GM19397 (cell line): ENCODE results near the gene OR51B4.
"Not testable (repeated sequence)": the region's sequence is repeated elsewhere in the genome, so short reads cannot be mapped to it uniquely, and the experiment has no call there.

Source experiments
- ATAC-seq: cut with Tn5 transposase; IDR thresholded peaks from one replicate; pipeline ENCODE4 v1.9.1; 2021; ENCODE audit warnings: mild to moderate bottlenecking, moderate library complexity; ENCODE audit not compliant: unreplicated experiment

Gene OR51B4

DNA sequence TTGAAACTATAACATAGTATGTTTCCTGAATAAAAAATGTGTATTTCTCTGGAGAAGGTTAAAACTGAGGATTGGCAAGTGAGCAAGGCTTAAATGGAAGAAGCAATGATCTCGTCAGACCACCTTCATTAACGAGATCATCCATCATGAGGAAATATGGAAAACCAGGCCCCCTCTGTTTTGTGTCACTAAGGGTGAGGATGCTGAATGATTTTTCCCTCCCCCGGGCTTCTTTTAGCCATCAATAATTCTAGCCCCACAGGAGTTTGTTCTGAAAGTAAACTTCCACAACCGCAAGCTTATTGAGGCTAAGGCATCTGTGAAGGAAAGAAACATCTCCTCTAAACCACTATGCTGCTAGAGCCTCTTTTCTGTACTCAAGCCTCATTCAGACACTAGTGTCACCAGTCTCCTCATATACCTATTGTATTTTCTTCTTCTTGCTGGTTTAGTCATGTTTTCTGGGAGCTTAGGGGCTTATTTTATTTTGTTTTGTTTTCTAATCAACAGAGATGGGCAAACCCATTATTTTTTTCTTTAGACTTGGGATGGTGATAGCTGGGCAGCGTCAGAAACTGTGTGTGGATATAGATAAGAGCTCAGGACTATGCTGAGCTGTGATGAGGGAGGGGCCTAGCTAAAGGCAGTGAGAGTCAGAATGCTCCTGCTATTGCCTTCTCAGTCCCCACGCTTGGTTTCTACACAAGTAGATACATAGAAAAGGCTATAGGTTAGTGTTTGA lies 26.2 kb downstream of the OR51B4 start:
- no peak for ATAC-seq

DNA sequence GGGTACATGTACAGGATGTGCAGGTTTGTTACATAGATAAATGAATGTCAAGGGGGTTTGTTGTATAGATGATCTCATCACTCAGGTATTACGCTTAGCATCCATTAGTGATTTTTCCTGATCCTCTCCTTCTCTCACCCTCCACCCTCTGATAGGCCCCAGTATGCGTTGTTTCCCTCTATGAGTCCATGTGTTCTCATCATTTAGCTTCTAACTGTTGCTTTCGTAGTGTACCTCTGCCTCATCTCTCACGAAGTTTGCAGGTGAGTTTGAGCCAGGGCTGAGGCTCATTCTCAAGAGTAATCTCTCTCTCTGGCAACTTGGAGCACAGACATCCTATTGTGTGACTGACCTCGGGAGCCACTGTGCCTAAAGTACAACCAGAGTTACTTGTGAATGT lies 27.4 kb downstream of the OR51B4 start:
- ATAC-seq = no peak

DNA sequence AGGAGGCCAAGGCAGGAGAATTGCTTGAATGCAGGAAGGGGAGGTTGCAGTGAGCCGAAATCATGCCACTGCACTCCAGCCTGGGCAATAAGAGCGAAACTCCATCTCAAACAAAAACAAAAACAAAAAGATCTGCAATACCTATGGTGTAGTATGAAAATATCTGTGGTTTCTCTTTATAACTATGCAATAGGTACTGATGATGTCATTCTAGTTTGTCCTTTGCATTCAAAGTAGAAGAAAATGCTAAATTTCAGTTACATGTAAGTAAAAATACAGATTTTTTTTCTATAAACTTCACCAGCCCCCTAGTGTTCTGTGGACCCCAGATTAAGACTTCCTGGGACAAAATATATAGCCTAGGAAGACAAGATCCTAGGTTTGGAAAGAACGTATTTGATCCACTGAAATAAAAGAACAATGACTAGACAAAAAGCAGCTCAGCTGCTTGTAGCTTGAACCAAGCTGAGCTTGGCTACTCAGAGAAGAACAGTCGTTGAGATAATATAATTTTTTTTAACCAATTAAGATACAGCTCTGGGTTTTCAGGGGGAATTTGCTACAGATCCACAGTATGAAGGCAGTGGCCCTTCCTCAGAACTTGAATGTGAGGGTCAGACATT lies 29.2 kb downstream of the OR51B4 start:
- ATAC-seq = no peak

DNA sequence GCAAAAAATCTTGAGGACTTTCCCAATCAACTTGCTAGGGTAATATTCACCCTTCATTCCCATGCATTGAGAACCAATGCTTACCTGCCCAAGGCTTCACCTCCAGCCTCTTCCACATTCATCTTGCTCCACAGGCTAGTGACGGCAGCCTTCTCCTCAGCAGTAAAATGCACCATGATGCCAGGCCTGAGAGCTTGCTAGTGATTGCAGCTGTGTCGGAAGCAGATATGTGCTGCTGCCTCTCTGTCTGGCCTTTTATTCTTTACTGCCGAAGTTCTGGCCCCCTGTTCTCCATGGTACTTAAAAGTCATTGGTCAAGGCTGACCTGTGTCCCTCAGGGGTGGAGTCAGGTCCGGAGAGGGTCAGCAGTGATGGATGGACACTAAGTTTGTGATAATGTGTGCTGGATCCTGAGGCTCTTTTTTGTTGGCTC lies 32.0 kb downstream of the OR51B4 start, which contains the start of gene HBE1:
HBE1 (minus strand) TSS at position 231 of the 433 bp plus-strand sequence; CDS start at position 176, 55 bp downstream.
- ATAC-seq = no peak

DNA sequence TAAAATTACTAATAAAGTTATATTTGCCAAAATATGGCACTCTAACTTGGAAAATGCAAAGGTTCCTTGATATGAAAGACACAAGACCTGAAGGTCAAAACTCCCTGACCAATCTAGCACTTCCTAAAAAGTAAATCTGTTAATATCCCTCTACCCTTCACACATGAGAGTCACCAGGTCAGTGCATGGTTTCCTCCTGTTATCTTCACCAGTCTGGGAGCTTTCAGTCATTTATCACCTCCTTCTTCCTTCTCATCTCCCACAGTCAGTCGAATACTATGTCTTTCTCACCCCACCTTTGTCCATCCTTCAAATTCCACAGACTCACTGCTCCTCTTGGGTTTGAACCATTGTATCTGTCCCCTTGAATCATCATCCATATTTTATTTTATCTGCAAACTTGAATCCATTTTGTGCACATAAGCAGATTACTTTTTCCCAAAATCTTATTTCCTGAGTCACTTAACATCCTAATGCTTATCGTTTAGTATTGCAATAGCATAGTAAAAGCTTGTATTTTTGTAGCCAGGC lies 34.6 kb downstream of the OR51B4 start:
- ATAC-seq = no peak

DNA sequence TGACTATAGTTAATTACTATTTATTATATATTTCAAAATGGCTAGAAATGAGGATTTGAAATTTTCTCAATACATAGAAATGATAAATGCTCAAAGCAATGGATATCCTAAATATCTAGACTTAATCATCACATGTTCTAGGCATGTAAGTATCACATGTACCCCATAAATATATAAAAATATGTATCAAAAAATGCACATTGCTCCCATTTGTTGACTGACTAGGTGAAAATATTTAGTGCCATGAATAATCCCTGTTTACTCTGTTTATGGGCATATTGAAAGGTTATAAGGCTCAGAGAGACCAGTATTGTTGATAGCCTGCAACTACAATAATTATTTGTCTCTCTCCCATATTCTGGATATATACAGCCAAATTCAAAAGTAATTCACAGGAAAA lies 35.1 kb downstream of the OR51B4 start:
- no peak for ATAC-seq

DNA sequence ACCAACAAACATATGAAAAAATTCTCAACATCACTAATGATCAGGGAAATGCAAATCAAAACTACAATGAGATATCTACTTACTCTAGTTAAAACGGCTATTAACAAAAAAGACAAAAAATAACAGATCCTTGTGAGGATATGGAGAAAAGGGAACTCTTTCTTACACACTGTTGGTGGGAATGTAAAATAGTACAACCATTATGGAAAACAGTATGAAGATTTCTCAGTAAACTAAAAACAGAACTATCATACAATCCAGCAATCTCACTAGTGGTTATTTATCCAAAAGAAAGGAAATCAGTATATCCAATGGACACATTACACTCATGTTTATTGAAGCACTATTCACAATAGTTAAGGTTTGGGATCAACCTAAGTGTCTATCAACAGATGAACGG lies 35.9 kb downstream of the OR51B4 start:
- ATAC-seq = no peak

DNA sequence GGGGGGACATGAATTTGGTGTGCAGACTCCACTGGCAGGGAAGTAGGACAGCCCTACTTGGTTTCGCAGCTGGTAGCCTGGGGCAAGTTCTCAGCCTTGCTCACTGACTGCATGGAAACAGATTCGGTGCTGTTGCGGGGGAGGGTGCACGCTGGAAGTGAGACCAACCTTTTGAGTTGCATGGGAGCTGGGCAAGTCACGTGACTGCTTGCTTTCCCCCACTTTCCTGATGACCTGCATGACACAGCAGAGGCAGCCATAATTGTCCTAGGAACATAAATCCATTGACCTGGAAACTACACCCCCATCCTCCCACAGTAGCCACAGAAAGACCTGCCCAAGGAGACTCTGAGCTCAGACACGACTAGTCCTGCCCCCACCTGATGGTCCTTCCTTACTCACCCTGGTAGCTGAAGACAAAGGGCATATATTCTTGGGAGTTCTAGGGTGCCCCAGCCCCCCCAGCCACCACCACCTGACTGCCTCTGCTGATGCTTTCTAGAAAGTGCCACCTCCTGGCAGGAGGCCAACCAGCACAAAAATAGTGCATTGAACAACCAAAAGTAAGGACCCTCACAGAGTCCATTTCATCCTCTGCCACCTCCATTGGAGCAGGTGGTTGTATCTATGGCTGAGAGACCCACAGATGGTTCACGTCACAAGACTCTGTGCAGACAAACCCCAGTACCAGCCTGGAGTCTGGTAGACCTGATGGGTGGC lies 43.0 kb downstream of the OR51B4 start:
- no peak for ATAC-seq

DNA sequence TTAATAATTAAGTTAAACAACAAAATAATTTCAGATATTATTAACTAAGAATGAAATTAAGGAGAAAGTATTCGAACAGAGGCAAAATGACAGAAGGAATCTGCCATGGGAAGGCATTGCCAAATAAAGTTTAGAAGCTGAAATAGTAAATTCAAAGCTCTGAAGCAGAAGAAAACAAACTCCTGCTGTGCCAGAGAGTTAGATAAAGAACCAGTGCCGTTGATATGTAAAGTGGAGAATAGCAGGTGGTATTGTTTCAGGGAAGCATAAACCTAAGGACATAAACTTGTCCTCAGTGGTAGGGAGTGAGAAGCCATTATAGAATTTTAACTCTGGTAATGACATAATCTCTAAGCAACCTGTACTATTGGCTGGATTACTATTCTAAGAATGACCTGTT lies 44.5 kb downstream of the OR51B4 start:
- no peak for ATAC-seq

DNA sequence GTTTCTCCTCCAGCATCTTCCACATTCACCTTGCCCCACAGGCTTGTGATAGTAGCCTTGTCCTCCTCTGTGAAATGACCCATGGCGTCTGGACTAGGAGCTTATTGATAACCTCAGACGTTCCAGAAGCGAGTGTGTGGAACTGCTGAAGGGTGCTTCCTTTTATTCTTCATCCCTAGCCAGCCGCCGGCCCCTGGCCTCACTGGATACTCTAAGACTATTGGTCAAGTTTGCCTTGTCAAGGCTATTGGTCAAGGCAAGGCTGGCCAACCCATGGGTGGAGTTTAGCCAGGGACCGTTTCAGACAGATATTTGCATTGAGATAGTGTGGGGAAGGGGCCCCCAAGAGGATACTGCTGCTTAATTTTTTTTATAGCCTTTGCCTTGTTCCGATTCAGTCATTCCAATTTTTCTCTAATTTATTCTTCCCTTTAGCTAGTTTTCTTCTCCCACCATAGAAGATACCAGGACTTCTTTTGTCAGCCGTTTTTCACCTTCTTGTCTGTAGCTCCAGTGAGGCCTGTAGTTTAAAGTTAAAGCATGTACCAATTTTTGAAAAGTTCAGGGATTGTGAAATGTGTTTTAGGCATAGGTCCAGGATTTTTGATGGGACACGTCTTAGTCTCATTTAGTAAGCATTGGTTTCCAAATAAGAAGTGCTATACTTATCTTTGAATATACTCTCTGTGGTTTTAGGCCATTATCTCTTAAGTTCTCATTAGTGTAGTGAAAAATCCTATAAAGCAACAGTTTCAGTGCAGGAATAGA lies 46.9 kb downstream of the OR51B4 start, which contains the start of gene HBG2:
HBG2 (minus strand) TSS at position 136 of the 768 bp plus-strand sequence; CDS start at position 83, 53 bp downstream.
- not testable (repeated sequence) for ATAC-seq

DNA sequence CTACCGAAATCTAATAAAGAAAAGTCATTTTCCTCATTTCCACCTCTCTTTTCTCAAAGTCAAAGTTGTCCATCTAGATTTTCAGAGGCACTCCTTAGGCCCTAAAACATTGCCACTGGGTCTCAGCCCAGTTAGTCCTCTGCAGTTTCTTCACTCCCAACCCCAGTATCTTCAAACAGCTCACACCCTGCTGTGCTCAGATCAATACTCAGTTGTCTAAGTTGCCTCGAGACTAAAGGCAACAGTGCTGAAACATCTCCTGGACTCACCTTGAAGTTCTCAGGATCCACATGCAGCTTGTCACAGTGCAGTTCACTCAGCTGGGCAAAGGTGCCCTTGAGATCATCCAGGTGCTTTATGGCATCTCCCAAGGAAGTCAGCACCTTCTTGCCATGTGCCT lies 47.7 kb downstream of the OR51B4 start:
- ATAC-seq = not testable (repeated sequence)

DNA sequence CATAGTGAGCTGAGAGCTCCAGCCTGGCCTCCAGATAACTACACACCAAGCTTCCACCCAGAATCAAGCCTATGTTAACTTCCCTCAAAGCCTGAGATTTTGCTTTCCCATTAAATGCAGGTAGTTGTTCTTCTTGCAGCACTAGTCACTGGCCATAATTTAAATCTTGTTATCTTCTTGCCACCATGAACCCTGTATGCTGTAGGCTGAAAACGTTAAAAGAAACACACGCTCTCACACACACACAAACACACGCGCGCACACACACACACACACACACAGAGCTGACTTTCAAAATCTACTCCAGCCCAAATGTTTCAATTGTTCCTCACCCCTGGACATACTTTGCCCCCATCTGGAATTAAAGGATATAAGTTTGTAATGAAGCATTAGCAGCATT lies 48.3 kb downstream of the OR51B4 start:
- not testable (repeated sequence) for ATAC-seq

DNA sequence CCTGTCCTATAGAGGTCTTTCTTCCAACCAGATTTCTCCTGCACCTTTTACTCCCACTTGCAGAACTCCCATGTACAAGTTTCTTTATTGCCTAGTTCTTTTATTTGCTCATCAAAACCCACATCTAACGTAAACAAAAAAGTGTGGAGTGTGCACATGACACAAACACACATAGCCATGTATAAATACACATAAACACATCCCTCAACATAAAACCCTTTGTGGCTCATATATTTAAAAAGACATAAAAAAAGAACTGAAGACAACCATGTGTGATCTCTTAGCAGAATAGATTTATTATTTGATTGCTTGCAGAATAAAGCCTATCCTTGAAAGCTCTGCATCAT lies 48.9 kb downstream of the OR51B4 start:
- no peak for ATAC-seq

DNA sequence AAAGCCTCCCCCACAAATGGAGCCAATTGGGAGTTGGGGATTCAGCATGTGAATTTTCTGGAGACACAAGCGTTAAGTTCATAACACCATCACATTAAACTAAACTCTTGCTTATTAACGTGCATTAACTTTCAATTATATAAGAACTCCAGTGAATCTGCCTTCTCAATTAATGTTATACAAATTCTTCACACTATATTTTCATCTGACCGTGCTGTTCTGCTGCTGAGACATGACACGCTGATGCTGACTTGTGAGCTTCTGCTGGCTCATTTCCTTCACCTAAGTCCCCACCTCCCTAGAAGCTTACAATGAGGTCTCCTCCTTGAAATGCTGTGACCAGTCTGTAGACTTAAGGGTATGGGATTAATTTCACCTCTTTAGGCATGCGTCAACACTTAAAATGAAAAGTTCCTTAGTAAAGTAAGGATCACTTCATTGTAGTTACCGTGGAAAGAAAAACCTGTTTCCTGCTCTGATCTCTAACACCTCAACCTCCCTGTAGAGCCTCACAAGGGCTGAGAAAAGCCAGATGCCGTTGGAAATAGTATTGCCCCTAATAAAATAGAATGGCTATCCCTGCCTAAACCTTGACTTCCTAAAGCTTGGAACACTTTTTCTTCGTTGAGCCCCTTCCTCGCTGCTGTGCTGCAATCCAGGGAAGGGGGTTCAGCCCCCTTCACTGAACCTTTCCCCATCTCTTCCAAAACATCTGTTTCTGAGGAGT lies 49.4 kb downstream of the OR51B4 start:
- ATAC-seq = no peak

DNA sequence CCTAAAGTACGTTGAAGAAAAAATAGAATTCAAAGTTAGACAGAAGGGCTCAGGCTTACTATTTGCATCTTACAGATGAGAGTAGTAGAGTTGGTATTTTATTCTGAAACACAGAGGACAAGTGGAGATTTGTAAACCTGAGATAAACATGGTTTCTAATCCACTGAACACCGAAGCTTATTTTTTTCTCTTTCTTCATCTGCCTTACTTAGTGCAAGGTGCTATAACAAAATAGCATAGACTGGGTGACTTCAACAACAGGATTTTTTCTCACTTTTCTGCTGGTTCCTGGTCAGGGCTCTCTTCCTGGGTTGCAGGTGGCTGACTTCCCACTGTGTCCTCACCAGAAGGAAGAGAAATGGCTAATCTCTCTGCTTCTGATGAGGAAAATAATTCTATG lies 50.0 kb downstream of the OR51B4 start:
- no peak for ATAC-seq
